HFF-Myc (cell line): ENCODE results near the gene BRD1.

Source experiments
- DNase-seq: peaks from one replicate; pipeline ENCODE4 v3.0.0-alpha.2; 2011; ENCODE audit warnings: low read depth; ENCODE audit errors: extremely low read depth
- H3K4me3 ChIP-seq: replicated peaks from 2 replicates; pipeline ENCODE4 v1.5.1; 2011; ENCODE audit warnings: low read depth, mild to moderate bottlenecking, control low read depth, low read length
- TF ChIP-seq, protein P1 (sequence below): IDR thresholded peaks from 2 replicates; pipeline ENCODE4 v1.5.1; 2012; ENCODE audit warnings: mild to moderate bottlenecking, low read depth, low read length, control low read depth; ENCODE audit errors: missing control alignments

BRD1 gene

DNA sequence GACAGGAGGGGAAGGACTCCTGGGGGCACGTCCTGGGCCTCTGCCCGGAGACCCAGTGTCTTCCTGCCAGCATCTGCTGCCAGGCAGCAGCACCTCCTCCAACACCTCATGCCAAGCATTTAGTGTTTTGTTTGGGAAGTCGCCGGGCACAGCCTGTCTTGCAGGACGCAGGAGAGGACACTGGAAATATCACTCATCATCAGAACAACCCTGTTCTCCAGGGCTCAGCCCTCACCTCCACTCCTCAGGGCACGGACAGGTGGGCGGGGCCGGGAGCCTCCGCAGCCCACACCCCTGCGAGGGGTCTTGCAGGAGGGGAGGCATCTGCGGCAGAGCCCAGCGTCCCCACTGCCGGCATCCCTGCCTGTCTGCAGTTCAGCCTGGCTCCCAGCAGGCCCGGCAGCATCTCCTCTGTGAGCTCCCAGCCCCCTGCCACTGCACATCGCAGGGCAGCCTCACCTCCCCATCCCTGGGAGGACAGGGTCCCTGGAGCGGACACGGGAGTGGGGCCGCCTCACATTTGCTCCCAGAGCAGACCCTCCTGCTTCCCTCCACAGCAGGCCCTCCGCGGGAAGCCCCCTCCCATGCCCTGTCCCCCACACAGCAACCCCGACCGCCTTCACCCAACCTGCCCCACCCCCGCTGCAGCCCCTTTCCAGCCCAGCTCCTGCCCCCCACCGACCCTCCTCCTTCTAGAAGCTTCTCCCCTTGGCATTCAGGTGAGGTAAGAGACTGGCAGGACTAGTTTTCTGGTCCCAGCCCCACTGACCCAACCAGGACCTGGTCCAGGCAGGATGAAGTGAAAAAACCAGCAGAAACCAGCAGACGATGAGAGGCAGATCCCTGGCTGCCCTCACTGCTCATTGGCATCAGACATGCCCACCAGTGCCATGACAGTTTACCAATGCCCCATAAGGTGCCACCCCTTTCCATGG, 72.7 kb downstream of the BRD1 start:
- no peak for DNase-seq

DNA sequence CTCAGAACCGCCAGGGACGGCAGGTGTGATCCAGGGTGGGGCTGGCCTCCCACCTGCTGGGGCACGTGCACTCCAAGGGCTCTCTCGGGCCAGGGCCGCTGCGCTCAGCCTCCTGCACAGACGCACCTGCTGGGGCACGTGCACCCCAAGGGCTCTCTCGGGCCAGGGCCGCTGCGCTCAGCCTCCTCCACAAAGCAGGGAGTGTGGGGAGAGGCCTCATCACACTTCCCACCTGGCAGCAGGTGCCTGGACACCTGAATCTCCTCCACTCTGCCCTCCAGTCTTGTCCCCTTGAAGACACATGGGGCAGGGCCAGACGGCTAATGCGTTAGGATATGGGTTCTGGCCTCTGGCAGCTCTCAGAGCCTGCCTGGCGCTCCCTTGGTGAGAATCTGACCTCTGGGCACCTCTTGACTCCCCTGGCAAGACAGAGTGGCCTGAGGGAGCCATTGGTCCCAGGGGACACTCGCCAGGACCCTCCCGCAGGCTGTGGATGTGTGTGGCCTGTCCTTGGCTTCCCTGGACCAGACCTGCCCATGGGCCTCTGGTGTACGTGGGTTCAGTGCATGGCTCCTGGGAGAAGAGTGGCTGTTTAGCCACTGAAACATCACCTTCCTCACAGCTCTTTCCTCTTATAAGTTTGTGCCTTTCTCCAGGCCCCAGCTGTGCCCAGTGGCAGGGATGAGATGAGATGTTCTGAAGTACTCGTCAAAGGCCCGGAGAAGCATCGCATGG, 73.5 kb downstream of the BRD1 start:
- no peak for DNase-seq
- H3K4me3 ChIP-seq: no peak overlapping the region
- TF ChIP-seq, protein P1, sequence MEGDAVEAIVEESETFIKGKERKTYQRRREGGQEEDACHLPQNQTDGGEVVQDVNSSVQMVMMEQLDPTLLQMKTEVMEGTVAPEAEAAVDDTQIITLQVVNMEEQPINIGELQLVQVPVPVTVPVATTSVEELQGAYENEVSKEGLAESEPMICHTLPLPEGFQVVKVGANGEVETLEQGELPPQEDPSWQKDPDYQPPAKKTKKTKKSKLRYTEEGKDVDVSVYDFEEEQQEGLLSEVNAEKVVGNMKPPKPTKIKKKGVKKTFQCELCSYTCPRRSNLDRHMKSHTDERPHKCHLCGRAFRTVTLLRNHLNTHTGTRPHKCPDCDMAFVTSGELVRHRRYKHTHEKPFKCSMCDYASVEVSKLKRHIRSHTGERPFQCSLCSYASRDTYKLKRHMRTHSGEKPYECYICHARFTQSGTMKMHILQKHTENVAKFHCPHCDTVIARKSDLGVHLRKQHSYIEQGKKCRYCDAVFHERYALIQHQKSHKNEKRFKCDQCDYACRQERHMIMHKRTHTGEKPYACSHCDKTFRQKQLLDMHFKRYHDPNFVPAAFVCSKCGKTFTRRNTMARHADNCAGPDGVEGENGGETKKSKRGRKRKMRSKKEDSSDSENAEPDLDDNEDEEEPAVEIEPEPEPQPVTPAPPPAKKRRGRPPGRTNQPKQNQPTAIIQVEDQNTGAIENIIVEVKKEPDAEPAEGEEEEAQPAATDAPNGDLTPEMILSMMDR: no peak

More for the DNA sequence above, 72.7 kb downstream of the BRD1 start:
- TF ChIP-seq, protein P1: no peak
- no peak overlapping the region for H3K4me3 ChIP-seq

- no peak overlapping the region for H3K4me3 ChIP-seq
- TF ChIP-seq, protein P1: no peak
- no peak for DNase-seq
Observed at GRCh38 chr22:49753276-49753890, 74.3 kb downstream of the BRD1 start.

- no peak overlapping the region for H3K4me3 ChIP-seq
- DNase-seq: no peak
- TF ChIP-seq, protein P1: no peak
Observed at GRCh38 chr22:49752598-49753091, 75.0 kb downstream of the BRD1 start.

DNA sequence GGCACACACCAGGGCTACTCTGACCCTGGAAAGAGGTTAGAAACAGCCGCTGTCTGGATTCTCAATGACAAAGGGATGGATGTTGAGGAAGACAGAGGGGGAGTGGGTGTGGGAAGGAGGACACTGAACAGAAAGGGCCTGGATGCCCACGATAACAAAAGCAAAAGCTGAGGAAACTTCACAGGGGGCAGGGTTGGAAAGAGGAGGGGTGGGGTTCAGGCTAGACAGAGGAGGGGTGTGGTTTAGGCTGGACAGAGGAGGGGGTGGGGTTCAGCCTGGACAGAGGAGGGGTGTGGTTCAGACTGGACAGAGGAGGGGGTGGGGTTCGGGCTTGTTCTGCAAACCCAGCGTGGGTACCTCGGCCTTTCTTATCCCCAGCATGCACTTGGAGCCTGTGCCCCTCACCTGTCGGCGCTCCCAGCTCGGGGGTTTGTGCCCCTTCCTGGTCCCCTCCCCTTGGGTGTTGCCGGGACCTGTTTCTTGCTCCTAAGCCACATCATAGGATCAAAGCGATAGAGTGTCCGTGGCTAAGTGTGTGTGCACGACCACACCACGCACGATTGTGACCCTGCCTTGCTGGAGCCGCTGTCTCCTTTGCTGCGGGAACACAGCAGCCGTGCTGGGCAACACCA, 75.6 kb downstream of the BRD1 start:
- no peak for DNase-seq
- TF ChIP-seq, protein P1: no peak
- no peak overlapping the region for H3K4me3 ChIP-seq

DNA sequence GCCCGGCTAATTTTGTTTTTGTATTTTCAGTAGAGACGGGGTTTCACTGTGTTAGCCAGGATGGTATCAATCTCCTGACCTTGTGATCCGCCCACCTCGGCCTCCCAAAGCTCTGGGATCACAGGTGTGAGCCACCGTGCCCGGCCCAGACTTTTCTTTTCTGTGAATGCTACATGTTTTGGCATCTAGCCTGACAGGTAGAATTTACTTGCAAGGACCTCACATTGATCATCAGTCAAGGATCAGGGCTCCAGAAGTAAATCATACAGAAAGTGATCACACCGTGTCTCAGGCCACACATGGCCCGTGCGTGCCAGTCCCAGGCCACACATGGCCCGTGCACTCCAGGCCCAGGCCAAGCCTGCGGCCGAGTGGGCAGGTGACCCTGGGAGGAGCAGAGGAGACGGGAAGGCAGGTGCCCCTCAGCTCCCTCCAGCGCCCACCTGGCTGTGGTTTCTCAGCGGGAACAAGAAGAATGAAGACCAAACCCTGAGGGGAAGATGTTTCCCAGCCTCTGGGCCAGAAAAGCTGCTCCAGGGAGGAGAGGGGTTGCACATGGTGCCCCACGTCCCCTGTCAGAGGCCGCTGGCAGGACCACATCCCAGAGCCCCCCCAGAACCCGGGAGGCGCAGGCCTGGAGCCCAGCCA, 76.2 kb downstream of the BRD1 start:
- H3K4me3 ChIP-seq: no peak overlapping the region
- DNase-seq: no peak
- TF ChIP-seq, protein P1: no peak
